ENCODE data around the gene ZNF248.

The ZNF248 gene

GRCh38 chr10:37819797-37820196 is 37.6 kb downstream of the ZNF248 start:
- no peak for DNase-seq

- DNase-seq = no peak
Measured at GRCh38 chr10:37816290-37816689, 41.1 kb downstream of the ZNF248 start.

- DNase-seq = no peak
Measured at GRCh38 chr10:37813763-37814162, 43.6 kb downstream of the ZNF248 start.

GRCh38 chr10:37812290-37812689 is 45.1 kb downstream of the ZNF248 start:
- DNase-seq = no peak

- DNase-seq = no peak
Measured at GRCh38 chr10:37803269-37803668, 54.1 kb downstream of the ZNF248 start.

GRCh38 chr10:37801557-37801956 is 55.9 kb downstream of the ZNF248 start:
- no peak for DNase-seq

GRCh38 chr10:37794305-37794976 is 63.0 kb downstream of the ZNF248 start:
- no peak for DNase-seq

- DNase-seq = no peak
Measured at GRCh38 chr10:37789590-37789989, 67.8 kb downstream of the ZNF248 start.

GRCh38 chr10:37784678-37785077 is 72.7 kb downstream of the ZNF248 start:
- no peak for DNase-seq

GRCh38 chr10:37780536-37780935 is 76.9 kb downstream of the ZNF248 start:
- no peak for DNase-seq

GRCh38 chr10:37777056-37777455 is 80.4 kb downstream of the ZNF248 start:
- DNase-seq = no peak

GRCh38 chr10:37775612-37776011 is 81.8 kb downstream of the ZNF248 start:
- DNase-seq = no peak

- no peak for DNase-seq
Measured at GRCh38 chr10:37774351-37774750, 83.1 kb downstream of the ZNF248 start.

- DNase-seq = no peak
Measured at GRCh38 chr10:37765216-37765615, 92.2 kb downstream of the ZNF248 start.

- no peak for DNase-seq
Measured at GRCh38 chr10:37763132-37763531, 94.3 kb downstream of the ZNF248 start.

- no peak for DNase-seq
Measured at GRCh38 chr10:37762287-37762686, 95.1 kb downstream of the ZNF248 start.

GRCh38 chr10:37760817-37761216 is 96.6 kb downstream of the ZNF248 start:
- DNase-seq = no peak

- DNase-seq = no peak
Measured at GRCh38 chr10:37758074-37758473, 99.3 kb downstream of the ZNF248 start.

GRCh38 chr10:37754538-37755323 is 102.7 kb downstream of the ZNF248 start:
- no peak for DNase-seq

GRCh38 chr10:37752334-37752875 is 105.0 kb downstream of the ZNF248 start:
- DNase-seq = no peak

- DNase-seq = no peak
Measured at GRCh38 chr10:37748170-37748569, 109.2 kb downstream of the ZNF248 start.

GRCh38 chr10:37747081-37747480 is 110.3 kb downstream of the ZNF248 start:
- DNase-seq = no peak

GRCh38 chr10:37741831-37742230 is 115.6 kb downstream of the ZNF248 start:
- DNase-seq = no peak

- no peak for DNase-seq
Measured at GRCh38 chr10:37739181-37739580, 118.2 kb downstream of the ZNF248 start.
